ENCODE measurements around the gene RBMS3. TPM values are rescaled to one million over a fixed set of nuclear protein-coding genes. Genes with fewer than 3 reads are reported as not detected.

Gene RBMS3
- total RNA-seq, 1 donor from 2014 or later = 13.2 TPM

- no peak for TF ChIP-seq CTCF (conservative IDR thresholded peaks at IDR 0.05; ENCODE audit: low read depth, low read length)
- peak; percentile 91 for DNase-seq (ENCODE audit: low read depth)
- peak overlapping the region; percentile 37 for H3K4me3 ChIP-seq (ENCODE audit: low read depth, low read length)
Observed at GRCh38 chr3:29335438-29335837, 54.6 kb downstream of the RBMS3 start.

GRCh38 chr3:29335943-29336342, 55.1 kb downstream of the RBMS3 start:
- DNase-seq (ENCODE audit: low read depth) = no peak
- TF ChIP-seq CTCF (conservative IDR thresholded peaks at IDR 0.05; ENCODE audit: low read depth, low read length) = no peak
- peak overlapping the region; percentile 37 for H3K4me3 ChIP-seq (ENCODE audit: low read depth, low read length)

GRCh38 chr3:29337565-29337964, 56.7 kb downstream of the RBMS3 start:
- no peak overlapping the region for H3K4me3 ChIP-seq (ENCODE audit: low read depth, low read length)
- DNase-seq (ENCODE audit: low read depth) = no peak
- no peak for TF ChIP-seq CTCF (conservative IDR thresholded peaks at IDR 0.05; ENCODE audit: low read depth, low read length)

- DNase-seq (ENCODE audit: low read depth) = no peak
- TF ChIP-seq CTCF (conservative IDR thresholded peaks at IDR 0.05; ENCODE audit: low read depth, low read length) = no peak
Observed at GRCh38 chr3:29338377-29338776, 57.5 kb downstream of the RBMS3 start.

GRCh38 chr3:29339016-29339833, 58.4 kb downstream of the RBMS3 start:
- DNase-seq (ENCODE audit: low read depth) = no peak
- H3K4me3 ChIP-seq (ENCODE audit: low read depth, low read length) = no peak overlapping the region
- TF ChIP-seq CTCF (conservative IDR thresholded peaks at IDR 0.05; ENCODE audit: low read depth, low read length) = no peak

More at GRCh38 chr3:29338377-29338776, 57.5 kb downstream of the RBMS3 start:
- no peak overlapping the region for H3K4me3 ChIP-seq (ENCODE audit: low read depth, low read length)

GRCh38 chr3:29344154-29344553, 63.3 kb downstream of the RBMS3 start:
- DNase-seq (ENCODE audit: low read depth) = no peak
- TF ChIP-seq CTCF (conservative IDR thresholded peaks at IDR 0.05; ENCODE audit: low read depth, low read length) = no peak
- H3K4me3 ChIP-seq (ENCODE audit: low read depth, low read length) = no peak overlapping the region

- no peak overlapping the region for H3K4me3 ChIP-seq (ENCODE audit: low read depth, low read length)
- TF ChIP-seq CTCF (conservative IDR thresholded peaks at IDR 0.05; ENCODE audit: low read depth, low read length) = no peak
- no peak for DNase-seq (ENCODE audit: low read depth)
Observed at GRCh38 chr3:29344935-29345334, 64.1 kb downstream of the RBMS3 start.

All from epithelial cell of proximal tubule (primary cell).